HG03064 (cell line): Measurements from ENCODE around the gene AGBL1.
"Not testable (repeated sequence)": the region's sequence is repeated elsewhere in the genome, so short reads cannot be mapped to it uniquely, and the experiment has no call there.

Experiments used
- ATAC-seq: cut with Tn5 transposase; IDR thresholded peaks from one replicate; pipeline ENCODE4 v1.9.1; 2021; ENCODE audit warnings: low read depth; ENCODE audit not compliant: unreplicated experiment

Gene AGBL1

DNA sequence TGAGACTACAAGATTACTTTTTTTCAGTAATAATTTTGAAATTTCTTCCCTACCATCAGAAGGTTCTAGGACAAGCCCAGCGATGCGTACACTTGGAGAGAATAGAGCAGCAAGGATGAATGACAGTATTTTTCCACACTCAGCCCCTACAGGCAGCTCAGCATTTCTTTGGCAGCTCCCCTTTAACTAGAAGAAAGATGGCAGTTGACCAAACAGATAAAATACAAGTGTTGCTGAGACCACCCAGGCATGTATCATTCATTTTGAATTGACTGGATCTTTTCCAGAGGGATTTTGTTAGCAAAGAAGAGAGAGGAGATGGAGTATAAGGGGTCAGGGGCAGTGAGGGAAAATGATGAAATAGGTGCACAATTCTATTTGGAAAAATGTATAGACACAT lies 761.3 kb downstream of the AGBL1 start:
- ATAC-seq, result no peak

DNA sequence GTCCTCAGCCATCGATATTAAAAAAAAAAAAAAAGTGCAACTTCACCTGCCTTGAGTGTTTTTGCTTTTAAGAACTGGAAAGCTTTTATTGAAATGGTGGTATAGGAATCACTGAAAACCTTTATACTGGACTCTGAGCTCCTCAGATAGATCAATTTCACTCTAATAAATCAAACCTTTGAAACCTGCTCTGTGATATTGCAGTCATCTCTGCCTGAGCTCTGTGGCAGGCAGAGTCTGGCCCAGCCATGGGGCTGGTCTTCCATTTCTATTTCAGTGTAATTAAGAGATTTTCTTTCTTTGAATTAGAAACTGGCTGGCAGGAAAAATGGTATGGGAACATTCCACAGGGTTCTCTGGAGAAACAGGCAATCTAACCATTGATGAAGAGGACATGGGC lies 762.5 kb downstream of the AGBL1 start:
- no peak for ATAC-seq

DNA sequence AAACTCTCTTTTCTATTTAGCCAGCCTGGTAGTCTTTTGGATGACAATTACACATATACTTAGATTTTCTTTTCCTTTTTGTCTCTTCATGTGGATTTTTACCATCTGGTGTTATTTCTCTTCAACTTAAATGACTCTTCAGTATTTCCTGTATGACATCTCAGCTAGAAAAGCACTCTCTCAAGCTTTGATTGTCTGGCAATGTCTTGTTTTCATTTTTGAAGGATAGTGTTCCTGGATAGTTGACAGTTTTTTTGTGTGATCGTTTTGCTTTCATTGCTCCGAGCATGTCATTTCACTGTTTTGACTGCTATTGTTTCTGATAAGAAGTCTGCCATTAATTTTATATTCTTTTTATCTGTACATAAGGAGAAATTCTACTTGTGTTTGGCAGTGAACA lies 766.4 kb downstream of the AGBL1 start:
- no peak for ATAC-seq

DNA sequence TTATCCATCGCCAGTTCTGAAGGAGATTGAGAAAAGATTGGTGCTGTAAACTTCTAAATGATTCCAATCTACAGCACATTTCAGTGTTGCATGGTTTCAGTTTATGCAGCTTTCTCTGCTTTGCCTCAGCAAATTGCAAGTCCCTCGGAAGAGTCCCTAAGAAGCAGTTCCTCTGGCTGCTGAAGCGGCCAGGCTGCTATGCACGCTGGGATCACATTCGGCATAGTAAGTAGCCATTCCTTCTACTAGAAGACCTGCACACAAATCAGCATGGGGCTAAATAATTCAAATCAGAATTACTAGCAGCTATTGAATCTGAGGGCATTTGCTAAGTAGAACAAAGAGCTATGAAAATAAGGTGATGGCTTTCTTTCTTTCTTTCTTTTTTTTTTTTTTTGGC lies 769.5 kb downstream of the AGBL1 start:
- ATAC-seq, result no peak

DNA sequence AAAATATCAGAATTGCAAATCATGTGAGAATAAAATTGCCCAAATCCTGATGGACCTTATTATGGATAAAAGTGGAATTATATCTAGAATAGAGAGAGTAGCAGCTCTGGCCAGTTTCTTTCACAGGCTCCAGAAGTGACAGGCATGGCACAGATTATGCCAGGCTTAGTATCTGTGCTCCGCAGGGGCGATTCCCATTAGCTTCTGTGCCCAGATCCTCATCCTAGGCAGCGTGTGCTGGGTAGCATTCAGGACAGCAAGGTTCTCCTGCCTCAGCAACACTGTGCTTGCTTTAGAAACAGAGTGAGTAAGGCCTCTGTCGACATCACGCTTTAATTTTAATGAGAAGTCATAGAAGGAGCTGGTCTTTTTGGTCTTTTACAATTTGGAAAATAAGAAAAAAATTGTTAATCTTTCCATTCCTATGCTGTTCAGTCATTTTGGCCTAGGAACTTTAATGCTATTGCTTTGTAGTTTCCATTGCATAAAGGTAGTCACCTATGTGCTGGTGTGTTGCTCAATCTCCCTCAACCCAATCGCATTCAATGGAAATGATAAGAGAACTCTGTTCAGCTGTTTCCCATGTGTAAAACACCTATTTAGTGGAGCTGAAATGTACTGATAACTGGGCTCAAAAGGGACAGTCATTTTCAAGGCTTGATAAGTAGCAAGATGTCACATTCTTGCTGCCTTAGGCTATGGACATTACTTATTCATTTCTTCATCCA lies 770.1 kb downstream of the AGBL1 start:
- no peak for ATAC-seq

DNA sequence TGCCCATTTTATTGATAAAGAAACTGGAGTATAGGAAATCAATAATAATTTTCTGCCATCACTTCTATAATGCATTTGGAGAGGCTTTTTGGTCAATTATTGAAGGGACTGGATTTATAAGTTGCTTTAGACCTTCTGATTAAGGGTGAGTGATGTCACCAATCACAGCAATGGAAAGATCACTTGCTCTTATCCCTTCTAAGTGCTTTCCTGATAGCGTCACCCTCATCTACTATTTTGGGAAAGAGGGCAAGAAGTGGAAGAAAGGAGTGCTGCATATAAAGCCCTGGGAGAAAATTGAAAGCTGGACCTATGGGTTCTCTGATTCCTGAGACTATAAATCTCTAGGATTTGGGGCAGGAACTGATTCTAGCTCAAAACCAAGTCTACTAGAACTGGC lies 771.3 kb downstream of the AGBL1 start:
- ATAC-seq, result no peak

DNA sequence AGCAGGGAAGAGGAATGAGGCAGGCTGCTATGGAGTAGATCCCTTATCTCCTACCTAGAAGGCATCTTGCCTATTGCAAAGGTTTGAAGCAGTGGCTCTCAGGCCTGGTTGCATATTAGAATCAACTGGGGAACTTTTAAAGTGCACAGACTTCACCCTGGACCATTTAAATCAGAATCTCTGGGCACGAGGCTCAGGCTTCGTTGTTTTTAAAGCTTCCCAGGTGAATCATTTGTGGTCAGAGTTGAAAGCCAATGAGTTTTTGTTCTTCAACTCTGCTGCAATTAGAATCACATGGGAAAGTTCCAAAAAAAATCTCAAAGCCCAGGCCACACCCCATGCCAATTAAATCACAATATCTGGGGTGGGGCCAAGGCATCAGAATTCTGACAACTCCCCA lies 773.1 kb downstream of the AGBL1 start:
- ATAC-seq, result no peak

DNA sequence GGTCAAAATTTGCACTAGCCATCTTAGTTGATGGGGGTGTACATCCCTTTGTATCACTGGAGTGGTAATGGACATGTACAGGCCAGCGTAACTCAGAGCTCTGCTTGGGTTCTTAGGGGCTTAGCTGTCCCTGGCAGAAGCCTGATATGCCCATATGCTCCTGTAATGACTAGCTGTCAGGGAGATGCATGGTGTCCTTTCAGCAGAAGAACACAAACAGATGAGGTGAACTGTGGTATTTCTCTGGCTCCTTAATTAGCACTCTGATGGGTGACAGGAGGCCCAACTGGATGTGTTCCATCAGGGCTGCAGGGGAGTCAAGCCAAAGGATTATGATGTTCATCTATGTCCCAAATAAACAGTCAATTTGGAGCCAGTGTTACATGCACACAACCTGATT lies 774.5 kb downstream of the AGBL1 start:
- no peak for ATAC-seq

DNA sequence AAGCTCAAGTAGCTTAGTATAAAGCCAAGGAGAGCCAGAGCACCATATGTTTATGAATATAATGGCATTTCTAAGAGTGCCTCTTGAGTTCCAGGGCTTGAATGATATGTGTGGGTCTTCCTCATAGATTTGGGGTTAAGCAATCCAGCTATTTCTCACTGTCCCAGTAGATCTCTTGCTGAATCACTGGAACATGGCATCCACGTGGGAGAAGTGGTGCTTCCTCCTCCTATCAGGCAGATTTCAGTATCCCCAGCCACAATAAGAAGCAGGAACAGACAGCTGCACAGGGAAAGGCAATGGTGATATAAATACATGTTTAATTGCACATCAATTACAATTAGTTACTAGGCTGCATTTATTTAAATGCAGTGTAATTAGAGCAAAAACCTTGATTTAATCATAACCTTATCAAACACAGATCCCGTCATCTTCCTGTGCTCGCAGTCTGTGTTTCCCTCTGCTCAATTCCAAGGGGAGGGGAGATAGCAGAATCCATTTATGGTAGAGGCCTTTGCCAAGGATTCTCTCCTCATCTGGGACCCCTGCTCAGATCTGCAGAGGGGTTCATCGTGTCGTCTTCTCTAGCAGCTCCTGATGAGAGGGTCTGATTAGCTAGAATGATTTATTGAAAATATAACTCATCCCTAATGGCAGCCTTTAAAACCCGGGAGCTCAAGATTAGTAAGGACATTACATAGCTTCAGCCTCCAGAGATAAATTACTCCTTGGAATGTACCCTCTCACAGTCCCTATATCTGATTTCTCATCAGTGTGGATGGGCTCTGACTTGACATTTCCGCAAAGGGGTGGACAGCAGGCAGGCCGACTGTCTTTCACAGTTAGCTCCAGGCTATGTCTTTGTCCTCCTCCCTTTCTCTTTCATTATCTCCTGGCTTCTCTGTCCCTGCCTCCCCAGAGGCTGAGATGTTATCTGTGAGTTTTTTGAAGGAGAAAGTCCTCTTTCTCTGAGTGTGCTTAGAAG lies 775.9 kb downstream of the AGBL1 start:
- ATAC-seq, result no peak

DNA sequence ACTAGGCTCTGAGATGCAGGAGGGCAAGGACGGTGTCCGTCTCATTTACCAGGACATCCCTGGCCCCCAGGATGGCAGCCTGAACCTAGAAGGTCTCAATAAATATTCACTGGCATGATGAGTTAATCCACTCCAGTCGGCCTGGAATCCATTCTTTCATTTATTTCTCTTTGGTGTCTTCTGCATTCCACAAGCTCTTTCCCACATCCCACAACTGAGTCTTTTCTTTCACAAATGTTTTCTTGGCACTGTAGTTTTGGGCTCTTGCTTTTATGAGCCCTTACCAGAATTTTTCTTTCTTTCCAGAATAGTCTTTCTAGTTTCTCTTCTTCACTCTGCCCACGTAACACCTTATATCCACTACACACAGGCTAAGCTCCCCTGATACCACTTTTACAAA lies 778.0 kb downstream of the AGBL1 start:
- no peak for ATAC-seq

DNA sequence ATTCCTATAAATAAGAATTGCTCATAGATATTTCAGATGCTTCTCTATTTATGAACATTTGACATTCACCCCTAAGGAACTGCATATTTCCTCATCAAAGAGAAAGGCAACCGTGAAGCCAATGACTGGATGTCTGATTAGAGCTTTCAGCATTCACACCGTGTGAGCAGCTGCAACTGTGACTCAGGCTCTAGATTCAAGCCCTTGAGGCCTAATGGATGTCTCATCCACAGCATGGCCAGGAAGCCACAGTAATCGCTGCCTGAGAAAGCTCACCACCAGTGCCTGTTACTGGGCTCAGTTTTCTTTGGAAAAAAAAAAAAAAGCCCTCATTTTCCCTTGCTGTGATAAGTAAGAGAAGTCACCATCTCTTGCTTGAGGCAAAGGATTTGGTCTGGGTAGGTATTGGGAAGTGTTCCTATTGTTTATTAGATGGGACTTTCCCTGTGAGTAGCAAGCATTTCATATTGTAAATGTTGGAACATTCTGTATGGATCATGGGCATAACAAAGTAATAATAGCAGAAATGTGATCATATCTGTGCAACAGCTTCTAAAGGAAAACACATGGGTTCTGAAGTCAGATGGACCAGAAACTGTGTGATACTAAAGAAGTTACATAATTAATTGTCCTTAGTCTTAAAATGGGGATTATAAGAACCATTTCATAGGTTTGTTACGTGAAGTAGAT lies 783.7 kb downstream of the AGBL1 start:
- no peak for ATAC-seq

DNA sequence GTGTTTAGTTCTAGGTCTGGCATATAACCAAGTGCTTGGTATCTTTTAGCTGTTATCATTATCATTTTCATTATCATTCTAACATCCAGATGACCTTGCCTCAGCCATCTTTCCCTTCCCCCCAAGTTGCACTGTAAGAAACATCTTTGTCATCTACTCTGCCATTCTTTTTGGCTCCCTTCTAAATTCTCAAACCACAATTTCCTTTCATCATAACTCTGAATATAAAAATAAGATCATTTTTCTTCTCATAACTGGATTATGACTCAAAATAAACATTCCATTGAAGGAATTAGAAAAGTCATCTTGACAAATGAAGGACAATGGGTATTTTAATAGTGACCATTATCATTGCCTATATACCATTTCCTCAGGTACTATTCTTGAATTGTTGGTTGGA lies 786.2 kb downstream of the AGBL1 start:
- no peak for ATAC-seq

DNA sequence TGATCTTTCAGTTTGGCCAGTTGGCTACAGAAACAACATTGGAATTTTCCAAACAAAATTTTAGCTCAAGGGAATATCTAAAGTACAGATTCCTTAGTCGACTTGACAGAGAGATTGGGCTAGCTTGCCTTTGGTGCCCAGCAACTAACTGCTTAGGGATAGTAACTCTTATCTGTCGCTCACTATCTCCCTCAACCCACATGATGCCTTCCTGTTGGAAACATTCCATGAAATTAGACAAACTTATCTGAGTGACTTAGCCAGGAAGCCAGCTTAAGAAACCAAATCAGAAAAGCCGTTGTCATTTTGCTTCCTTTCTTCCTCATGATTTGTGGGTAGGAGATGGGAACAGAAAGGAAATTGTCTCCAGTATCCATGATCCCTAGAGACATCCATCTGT lies 791.2 kb downstream of the AGBL1 start:
- no peak for ATAC-seq

DNA sequence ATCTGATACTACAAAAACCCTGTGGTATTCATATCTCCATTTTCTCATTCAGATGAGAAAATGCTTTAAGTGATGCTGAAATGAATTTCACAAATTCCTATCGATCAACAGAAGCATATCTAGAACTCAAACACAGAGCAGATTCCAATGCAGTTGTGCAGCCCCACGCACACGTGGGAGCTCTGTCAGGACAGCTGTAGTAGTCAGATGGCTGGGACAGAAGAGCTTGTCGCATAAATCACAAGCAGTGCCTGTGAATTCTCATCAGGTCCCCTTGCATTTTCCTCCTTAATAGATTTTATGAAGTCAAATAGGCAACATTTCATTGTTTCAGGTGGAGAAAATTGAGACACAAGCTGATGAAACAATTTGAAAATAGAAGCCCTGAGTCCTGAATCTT lies 792.3 kb downstream of the AGBL1 start:
- ATAC-seq, result no peak

DNA sequence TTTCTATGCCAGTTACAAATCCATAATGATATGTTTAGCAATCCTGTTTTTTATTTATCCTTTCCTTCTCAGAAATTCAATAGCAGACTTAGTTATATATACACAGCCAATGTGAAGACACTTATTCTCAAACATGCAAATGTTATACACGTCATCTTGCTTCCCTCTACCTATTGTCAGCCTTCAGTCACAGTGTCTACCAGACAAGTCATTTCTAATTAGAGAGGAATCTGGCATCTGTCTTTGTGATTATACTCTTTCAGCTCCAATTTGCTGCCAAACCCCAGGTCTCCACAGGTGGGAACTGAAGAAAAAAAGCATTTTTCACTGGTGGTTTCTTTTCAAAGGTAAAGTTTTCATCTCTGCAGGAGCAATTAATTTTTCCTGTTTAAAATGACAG lies 793.1 kb downstream of the AGBL1 start:
- no peak for ATAC-seq

DNA sequence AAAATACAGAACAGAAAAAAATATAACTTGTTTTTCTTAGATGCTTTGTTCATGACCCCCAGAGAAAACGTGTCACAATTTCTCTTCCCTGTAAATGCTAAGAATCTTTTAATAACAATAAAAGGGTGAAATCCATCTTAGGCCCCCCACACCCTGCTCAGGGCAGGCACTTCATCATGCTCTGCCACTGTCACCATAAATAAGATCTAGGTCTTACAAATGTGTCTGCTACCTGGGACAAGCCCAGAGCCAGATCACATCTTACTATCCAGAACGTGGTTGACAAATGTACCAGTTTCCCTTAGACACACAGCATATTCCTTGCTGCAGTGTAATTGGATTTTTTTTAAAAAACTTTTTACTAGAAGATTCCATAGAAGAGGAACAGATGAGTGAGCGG lies 795.4 kb downstream of the AGBL1 start:
- ATAC-seq, result no peak

DNA sequence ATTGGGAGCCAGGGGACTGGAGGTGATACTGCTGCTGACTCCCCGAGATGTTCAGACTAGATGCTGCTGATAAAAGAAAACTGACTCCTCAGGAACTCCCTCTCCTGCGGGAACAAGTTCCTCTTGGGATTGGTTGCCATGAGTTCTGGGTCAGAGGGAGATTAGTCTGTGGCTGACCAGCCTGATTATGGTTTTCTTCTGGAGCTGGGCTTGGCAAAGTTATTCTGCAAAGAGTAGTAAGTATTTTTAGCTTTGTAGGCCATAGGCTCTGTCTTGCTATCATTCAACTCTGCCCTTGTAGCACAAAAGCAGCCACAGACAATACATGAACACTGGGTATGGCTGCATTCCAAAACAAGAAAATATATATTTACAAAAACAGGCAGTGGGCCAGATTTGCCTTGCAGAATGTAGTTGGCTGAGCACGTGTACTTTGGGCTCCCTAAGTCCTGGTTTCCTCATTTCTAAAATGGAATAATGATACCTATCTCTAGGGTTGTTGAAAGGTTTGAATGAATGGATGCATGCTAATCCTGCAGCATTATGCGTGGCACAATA lies 796.8 kb downstream of the AGBL1 start:
- no peak for ATAC-seq

DNA sequence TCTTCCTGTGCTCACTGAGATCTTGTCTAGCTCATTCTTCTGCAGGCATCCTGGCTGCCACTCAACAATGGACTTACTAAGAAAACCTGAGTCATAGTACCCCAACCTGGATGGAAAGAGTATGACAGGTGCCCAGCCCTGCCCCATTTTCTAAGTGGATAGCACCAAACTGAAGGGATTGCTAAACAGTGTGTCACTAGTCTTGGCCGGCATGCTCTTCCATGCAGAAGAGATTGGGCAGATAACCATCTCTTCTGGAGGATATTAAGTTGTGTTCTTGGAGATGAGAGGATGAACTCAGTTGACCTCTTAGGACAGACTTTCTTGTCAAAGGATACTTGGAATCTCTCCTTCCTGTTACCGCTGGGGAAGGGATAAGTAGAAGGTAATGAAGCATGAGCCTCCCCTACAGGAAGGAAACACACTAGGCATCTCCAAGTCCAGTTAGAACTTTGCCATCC lies 797.5 kb downstream of the AGBL1 start:
- ATAC-seq, result no peak

DNA sequence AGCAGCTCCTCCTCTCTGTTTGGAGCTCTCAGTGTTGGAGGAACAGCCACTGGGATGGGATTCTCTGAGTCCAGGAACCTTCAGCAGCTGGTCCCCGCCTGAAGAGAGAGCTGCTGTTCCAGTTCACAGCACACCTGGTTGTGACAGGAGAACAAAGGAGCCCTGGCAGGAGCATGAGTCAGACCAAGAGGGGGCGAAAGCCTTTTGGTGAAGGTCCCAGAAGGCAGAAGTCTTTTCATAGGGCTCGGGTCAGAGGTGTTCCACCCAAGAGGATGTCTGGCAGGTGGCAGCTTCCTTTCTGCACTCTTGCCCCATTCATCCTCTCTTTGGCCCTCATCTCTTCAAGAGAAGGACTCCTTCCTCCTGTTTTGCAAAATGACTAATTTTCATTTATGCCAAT lies 799.2 kb downstream of the AGBL1 start:
- not testable (repeated sequence) for ATAC-seq

DNA sequence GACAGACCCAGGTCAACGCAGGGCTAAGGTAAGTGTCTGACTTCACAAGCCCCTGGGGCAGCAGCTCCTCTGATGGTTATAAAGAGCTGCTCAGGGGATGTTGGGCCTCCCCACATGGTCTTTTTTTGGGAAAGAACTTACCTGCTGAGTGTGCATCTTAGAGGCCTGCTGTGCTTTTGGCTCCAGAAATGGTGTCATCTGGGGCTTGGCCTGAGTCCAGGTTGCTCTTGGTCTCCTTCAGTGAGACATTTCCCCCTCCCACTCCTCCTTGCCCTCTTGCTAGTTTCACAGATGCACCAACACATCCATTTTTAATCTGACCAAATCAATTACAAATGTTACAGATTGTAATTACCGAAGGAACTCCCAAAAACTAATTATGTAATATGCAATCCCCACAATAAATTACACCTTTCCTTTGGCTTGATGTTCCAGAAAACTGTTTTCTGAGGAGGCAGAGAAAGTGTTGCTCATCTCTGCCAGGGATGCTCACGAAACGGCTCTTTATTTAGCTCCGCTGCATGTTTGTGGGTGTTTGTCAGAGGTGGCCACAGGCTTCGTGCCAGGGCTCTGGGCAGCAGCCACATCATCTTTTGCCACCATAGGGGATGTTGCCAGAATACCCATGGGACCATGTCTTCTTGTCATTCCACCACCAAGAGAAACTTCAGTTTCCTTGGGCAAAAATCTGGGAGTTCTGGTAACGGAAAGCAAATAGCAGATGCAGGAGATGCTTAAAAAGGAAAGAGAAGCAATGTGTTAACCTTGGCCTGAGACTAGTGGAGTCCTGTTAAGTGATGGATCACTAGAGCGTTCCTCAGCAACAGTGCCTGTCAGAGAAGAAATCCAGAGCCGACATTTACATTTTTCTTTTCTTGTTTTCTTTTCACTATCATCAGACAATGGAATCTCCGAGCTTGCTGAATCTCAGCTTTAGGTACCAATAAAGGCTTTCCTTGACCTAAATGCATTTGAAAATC lies 799.9 kb downstream of the AGBL1 start:
- no peak for ATAC-seq
